ENCODE data around the gene RUNX1.

Gene RUNX1

GRCh38 chr21:34892209-34892608 is 156.9 kb downstream of the RUNX1 start:
- no peak for DNase-seq (ENCODE audit: extremely low read depth, insufficient read length)
- Histone ChIP-seq H3K27me3 (replicated peaks; ENCODE audit: control insufficient read depth, insufficient read depth, low read length) (no peaks in the 10 kb centered on the region; the same call in 1 of the 2 replicates), H3K36me3 (ENCODE audit: control insufficient read depth, insufficient read depth, low read length) (no peaks in the 10 kb centered on the region), H3K4me3 (replicated peaks; ENCODE audit: low read depth, low read length) (no peak overlapping the region)
- TF ChIP-seq CTCF (IDR thresholded peaks at IDR 0.05; ENCODE audit: insufficient read depth, low read length, poor library complexity, severe bottlenecking), result no peak

GRCh38 chr21:34891613-34891943 is 157.5 kb downstream of the RUNX1 start:
- no peak for DNase-seq (ENCODE audit: extremely low read depth, insufficient read length)
- Histone ChIP-seq H3K36me3 (ENCODE audit: control insufficient read depth, insufficient read depth, low read length) (no peaks in the 10 kb centered on the region), H3K27me3 (replicated peaks; ENCODE audit: control insufficient read depth, insufficient read depth, low read length) (no peaks in the 10 kb centered on the region; the same call in 1 of the 2 replicates), H3K4me3 (replicated peaks; ENCODE audit: low read depth, low read length) (no peak overlapping the region)
- TF ChIP-seq CTCF (IDR thresholded peaks at IDR 0.05; ENCODE audit: insufficient read depth, low read length, poor library complexity, severe bottlenecking), result no peak

GRCh38 chr21:34890724-34891612 is 158.1 kb downstream of the RUNX1 start:
- H3K4me3 ChIP-seq (replicated peaks; ENCODE audit: low read depth, low read length), result no peak overlapping the region
- DNase-seq (ENCODE audit: extremely low read depth, insufficient read length), result no peak
- no peaks in the 10 kb centered on the region for H3K36me3 ChIP-seq (ENCODE audit: control insufficient read depth, insufficient read depth, low read length)
- TF ChIP-seq CTCF (IDR thresholded peaks at IDR 0.05; ENCODE audit: insufficient read depth, low read length, poor library complexity, severe bottlenecking), result no peak
- H3K27me3 ChIP-seq (replicated peaks; ENCODE audit: control insufficient read depth, insufficient read depth, low read length), result no peaks in the 10 kb centered on the region; the same call in 1 of the 2 replicates

- H3K27me3 ChIP-seq (replicated peaks; ENCODE audit: control insufficient read depth, insufficient read depth, low read length), result no peaks in the 10 kb centered on the region; the same call in 1 of the 2 replicates
- H3K36me3 ChIP-seq (ENCODE audit: control insufficient read depth, insufficient read depth, low read length), result no peaks in the 10 kb centered on the region
- peak overlapping the region; percentile 26 for H3K4me3 ChIP-seq (replicated peaks; ENCODE audit: low read depth, low read length)
- TF ChIP-seq CTCF (IDR thresholded peaks at IDR 0.05; ENCODE audit: insufficient read depth, low read length, poor library complexity, severe bottlenecking), result no peak
- DNase-seq (ENCODE audit: extremely low read depth, insufficient read length), result no peak
Observed at GRCh38 chr21:34890470-34890723, 158.7 kb downstream of the RUNX1 start.

- Histone ChIP-seq H3K4me3 (replicated peaks; ENCODE audit: low read depth, low read length) (peak overlapping the region; percentile 72), H3K36me3 (ENCODE audit: control insufficient read depth, insufficient read depth, low read length) (no peaks in the 10 kb centered on the region), H3K27me3 (replicated peaks; ENCODE audit: control insufficient read depth, insufficient read depth, low read length) (no peaks in the 10 kb centered on the region; the same call in 1 of the 2 replicates)
- no peak for TF ChIP-seq CTCF (IDR thresholded peaks at IDR 0.05; ENCODE audit: insufficient read depth, low read length, poor library complexity, severe bottlenecking)
- DNase-seq (ENCODE audit: extremely low read depth, insufficient read length), result peak; percentile 84
Observed at GRCh38 chr21:34889676-34890469, 159.2 kb downstream of the RUNX1 start.
